Subcutaneous abdominal adipose tissue (tissue), 5 donors: ENCODE data around the gene BMP3.
A peak's percentile ranks its signal among the peaks of the same experiment; 100 is the strongest.

Source experiments
- H3K27ac ChIP-seq: one replicate; pipeline ENCODE4 v1.7.0; 2013; ENCODE audit warnings: low read depth, mild to moderate bottlenecking, inconsistent platforms, low read length, moderate library complexity
- H3K27me3 ChIP-seq, 5 donors: one replicate each; pipeline ENCODE4 v1.7.0; 2013; ENCODE audit warnings: low read length in 5 of 5, inconsistent platforms in 1 of 5; ENCODE audit not compliant: control insufficient read depth in 5 of 5, insufficient read depth in 4 of 5
- H3K36me3 ChIP-seq, 5 donors: one replicate each; pipeline ENCODE4 v1.7.0; 2013; ENCODE audit warnings: low read length in 5 of 5; ENCODE audit not compliant: control insufficient read depth in 5 of 5, insufficient read depth in 5 of 5
- H3K4me1 ChIP-seq, 5 donors: one replicate each; pipeline ENCODE4 v1.7.0; 2013; ENCODE audit warnings: low read length in 5 of 5, mild to moderate bottlenecking in 3 of 5, moderate library complexity in 1 of 5; ENCODE audit not compliant: control insufficient read depth in 5 of 5, insufficient read depth in 5 of 5
- H3K4me3 ChIP-seq, 5 donors: one replicate each; pipeline ENCODE4 v1.7.0; 2013; ENCODE audit warnings: low read length in 5 of 5, low read depth in 1 of 5
- H3K9ac ChIP-seq, 5 donors: one replicate each; pipeline ENCODE4 v1.7.0; 2013; ENCODE audit warnings: low read length in 5 of 5, mild to moderate bottlenecking in 4 of 5, moderate library complexity in 3 of 5
- H3K9me3 ChIP-seq, 5 donors: one replicate each; pipeline ENCODE4 v1.7.0; 2013; ENCODE audit warnings: low read length in 5 of 5; ENCODE audit not compliant: control insufficient read depth in 5 of 5
- donor health status: healthy.
- donor health status: healthy.
- donor health status: healthy.
- donor health status: healthy.
- donor health status: healthy.

BMP3 gene

DNA sequence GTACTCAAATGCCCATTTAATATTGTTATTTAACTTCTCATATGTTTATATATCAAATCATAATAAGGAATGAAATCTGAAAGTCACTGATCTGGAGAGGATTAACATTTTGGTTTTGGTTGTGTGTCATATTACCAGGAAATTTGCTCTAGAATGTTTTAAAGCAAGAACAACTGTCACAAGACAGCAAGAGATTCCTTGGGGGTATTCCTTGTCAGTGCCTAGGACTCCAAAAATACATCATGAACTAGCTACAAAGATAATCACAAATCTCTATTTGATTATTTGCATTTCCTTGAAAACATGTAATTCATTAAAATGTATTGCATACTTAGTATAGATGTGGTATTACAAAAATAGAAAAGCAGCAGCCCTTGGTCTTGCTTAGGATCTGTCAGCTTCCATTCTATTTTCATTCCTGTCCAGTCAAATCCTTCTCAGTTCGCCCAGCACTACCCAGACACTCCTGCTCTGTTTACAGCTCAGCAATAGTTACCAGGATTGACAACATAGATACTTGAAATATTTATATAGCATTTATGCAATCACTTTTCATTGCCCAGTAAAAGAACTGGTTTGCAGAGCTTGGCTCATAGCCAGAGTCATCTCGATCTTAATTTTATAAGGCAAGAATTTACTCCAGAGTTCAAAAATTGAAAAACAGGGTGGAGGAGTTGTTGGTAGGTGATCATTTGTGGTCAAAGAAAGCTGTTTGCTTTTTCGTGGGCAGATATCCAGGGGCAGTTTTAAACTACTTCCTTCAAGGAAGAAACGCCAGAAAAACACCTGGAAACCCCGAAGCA is 9.2 kb upstream of the BMP3 start:
- H3K4me1 ChIP-seq, result peaks cover 0 to 12% (median 0%) of the 10 kb centered on the region in 5 donors
- no peaks in the 10 kb centered on the region for H3K9me3 ChIP-seq
- H3K9ac ChIP-seq, result no peak overlapping the region
- no peak overlapping the region for H3K27ac ChIP-seq
- no peaks in the 10 kb centered on the region for H3K36me3 ChIP-seq
- no peak overlapping the region for H3K4me3 ChIP-seq
- no peaks in the 10 kb centered on the region for H3K27me3 ChIP-seq

DNA sequence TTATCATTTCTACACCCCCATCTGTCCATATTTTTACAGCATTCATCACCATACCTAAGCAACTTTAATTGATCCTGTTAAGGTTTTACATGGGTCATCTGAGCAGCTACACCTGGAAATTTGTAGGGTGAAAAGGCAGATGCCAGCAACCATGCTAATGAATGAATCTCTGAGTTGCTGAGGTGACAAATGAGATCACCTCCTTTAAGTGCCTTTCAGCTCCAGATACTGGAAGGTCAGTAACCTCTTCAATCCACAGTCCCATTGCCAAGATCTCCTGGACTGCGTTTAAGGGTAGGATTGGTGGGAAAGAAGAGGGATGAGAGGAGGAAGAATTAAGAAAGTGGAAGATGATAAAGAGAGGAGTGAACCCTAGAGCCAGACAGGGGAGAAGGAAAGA is 8.5 kb upstream of the BMP3 start:
- no peak overlapping the region for H3K4me3 ChIP-seq
- H3K4me1 ChIP-seq, result peaks cover 0 to 12% (median 0%) of the 10 kb centered on the region in 5 donors
- H3K27ac ChIP-seq, result no peak overlapping the region
- H3K27me3 ChIP-seq, result no peaks in the 10 kb centered on the region
- H3K9me3 ChIP-seq, result no peaks in the 10 kb centered on the region
- H3K36me3 ChIP-seq, result no peaks in the 10 kb centered on the region
- H3K9ac ChIP-seq, result no peak overlapping the region

DNA sequence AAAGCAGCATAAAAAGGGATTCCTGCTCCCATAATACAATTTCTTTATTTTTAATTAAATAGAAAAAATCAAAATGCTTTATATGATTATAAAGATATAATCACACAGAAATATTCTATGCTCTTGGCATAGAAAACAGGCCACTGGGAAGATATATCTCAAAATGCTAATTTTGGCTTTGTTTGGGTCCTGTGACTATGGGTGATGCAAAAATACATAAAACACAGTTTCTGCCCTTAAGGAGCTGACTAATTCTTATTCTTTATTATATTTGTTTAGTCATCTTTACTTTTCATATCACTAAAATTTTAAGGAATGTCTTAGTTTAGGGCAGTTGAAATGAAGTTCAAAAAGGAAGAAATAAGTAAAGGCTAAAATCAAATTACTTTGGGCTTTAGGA is 7.0 kb upstream of the BMP3 start:
- Histone ChIP-seq H3K27me3 (peaks cover 0 to under 1% (median 0%) of the 10 kb centered on the region in 5 donors), H3K9me3 (no peaks in the 10 kb centered on the region), H3K4me3 (no peak overlapping the region), H3K36me3 (no peaks in the 10 kb centered on the region), H3K4me1 (peaks cover 0 to 12% (median 0%) of the 10 kb centered on the region in 5 donors), H3K9ac (no peak overlapping the region), H3K27ac (no peak overlapping the region)

DNA sequence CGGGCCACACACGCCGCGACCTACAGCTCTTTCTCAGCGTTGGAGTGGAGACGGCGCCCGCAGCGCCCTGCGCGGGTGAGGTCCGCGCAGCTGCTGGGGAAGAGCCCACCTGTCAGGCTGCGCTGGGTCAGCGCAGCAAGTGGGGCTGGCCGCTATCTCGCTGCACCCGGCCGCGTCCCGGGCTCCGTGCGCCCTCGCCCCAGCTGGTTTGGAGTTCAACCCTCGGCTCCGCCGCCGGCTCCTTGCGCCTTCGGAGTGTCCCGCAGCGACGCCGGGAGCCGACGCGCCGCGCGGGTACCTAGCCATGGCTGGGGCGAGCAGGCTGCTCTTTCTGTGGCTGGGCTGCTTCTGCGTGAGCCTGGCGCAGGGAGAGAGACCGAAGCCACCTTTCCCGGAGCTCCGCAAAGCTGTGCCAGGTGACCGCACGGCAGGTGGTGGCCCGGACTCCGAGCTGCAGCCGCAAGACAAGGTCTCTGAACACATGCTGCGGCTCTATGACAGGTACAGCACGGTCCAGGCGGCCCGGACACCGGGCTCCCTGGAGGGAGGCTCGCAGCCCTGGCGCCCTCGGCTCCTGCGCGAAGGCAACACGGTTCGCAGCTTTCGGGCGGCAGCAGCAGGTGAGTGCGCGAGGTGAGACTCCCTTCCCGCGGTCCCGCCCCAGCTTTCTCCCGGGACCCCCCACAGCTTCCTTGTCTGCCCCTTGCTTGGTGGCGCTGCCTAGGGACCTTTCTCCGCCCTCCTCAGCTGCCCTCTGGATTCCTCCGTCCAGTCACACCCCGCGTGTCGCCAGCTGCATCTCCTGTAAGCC is 678 bp downstream of the BMP3 start:
- no peaks in the 10 kb centered on the region for H3K36me3 ChIP-seq
- no peaks in the 10 kb centered on the region for H3K9me3 ChIP-seq
- peak overlapping the region in 4 of 5 donors; percentile 38 to 65 (median 58) for H3K4me3 ChIP-seq
- H3K27me3 ChIP-seq, result peaks cover 13 to 39% (median 25%) of the 10 kb centered on the region in 5 donors
- H3K9ac ChIP-seq, result no peak overlapping the region
- no peak overlapping the region for H3K27ac ChIP-seq
- peaks cover 0 to 20% (median 18%) of the 10 kb centered on the region in 5 donors for H3K4me1 ChIP-seq

DNA sequence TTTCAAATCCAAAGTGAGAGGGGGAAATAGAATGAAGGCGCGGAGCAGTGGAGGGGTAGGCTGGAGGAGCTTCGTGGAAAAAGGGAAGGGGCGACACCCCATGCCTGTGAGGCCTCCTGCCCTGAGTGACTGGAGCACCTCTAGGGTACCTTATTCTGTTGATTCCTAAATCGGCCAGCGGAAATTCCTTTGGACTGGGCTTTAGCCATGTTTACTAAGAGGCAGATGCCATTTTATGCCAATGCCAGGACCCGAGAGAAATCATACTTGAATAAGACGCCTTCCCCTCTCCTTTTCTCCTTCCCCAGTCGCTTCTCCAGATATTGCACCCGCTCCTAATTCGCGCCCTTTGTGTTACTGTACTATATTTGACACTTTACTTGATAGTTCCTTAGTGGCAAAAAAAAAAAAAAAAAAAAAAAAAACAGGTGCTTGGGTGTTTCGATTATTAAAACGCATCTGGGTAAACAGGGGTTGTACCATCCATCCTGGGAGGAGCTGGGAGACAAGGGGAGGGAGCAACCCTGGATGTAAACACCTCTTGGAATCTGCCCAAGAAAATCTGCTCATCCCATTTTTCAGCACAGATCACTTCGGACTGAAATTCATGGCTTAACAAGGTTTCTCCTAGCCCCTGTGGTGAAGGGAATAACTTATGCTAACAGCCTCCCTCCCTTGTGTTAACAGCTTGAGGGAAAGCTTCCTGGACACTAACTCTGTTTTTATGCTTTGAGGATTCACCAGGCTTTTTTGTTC is 1.5 kb downstream of the BMP3 start:
- Histone ChIP-seq H3K27me3 (peaks cover 13 to 39% (median 25%) of the 10 kb centered on the region in 5 donors), H3K27ac (no peak overlapping the region), H3K9me3 (no peaks in the 10 kb centered on the region), H3K4me3 (peak overlapping the region in 1 of 5 donors; percentile 65), H3K9ac (no peak overlapping the region), H3K4me1 (peaks cover 0 to 20% (median 18%) of the 10 kb centered on the region in 5 donors), H3K36me3 (no peaks in the 10 kb centered on the region)

DNA sequence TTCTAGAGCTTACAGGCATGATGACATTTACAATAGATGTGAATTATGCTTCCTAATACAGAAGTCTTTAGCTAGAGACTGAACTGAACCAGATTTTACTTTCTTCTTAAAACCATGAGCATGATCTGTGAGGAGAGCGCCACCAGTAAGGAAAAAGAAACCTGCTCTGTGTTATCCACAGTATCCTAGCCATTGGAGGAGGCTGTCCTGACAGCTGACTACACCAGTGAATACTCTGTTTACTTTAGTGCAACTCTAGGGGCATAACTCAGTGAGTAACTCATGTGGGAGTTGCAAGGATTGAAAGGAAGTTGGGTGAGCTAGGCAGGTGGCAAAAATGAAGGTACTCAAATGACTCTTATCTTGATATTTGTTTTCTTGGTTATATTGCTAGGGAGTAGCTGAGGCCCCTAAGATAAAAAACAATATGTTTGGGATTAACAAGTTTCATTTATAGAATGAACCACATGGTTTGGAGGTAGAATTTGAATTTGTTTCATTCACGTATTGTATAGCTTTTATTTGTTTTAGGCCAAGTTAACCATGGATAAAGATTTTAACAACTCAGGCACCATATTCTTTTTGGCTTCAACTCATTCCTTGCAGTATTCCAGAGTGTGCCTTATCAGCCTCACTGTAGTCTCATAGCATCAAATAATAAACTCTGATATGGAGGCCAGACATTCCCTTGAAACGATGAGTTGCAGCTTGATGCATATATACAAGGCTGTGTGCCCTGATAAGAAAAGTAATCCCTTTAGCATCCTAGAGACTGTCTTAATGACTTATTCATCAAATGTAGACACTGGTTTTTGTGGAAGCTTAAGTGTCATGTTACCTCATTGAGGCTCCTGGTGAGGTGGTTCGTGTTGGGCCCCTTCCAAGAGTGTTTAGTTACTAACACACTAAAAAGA is 2.5 kb downstream of the BMP3 start:
- peaks cover 0 to 20% (median 18%) of the 10 kb centered on the region in 5 donors for H3K4me1 ChIP-seq
- peaks cover 13 to 39% (median 25%) of the 10 kb centered on the region in 5 donors for H3K27me3 ChIP-seq
- H3K4me3 ChIP-seq, result peak overlapping the region in 1 of 5 donors; percentile 65
- H3K9ac ChIP-seq, result no peak overlapping the region
- H3K9me3 ChIP-seq, result no peaks in the 10 kb centered on the region
- H3K36me3 ChIP-seq, result no peaks in the 10 kb centered on the region
- H3K27ac ChIP-seq, result no peak overlapping the region

DNA sequence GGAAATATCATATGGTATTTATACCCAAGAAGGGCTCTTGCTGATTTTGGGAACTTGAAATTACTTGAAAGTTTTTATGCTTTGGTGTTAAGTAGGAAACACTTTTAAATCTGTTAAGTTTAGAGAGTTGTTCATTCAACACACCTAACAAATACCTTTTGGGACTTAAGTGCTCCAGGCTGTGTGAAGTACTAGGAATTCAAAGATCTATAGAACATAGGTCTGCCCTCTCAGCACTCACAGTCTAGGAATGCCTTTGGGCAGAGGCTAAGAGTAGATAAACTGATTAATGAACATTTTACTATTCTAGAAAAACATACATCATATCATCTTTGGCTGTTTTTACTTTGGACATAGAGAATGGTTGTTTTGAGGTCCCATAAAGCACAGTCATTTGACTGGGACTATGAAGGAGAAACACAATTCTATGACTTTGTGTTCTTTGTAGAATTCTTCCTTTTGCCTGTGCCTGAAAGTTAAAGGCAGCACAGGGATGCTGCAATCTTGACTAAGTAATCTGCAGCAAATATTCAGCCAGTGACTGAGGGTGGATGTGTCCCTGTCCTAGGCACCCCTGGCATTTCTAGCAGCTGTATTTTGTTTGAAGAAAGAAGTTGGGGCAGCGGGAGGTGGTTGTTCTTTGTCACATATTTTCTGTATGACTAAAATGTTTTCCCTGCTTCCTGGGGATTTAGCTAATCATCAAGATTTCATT is 8.3 kb downstream of the BMP3 start:
- H3K27ac ChIP-seq, result no peak overlapping the region
- no peak overlapping the region for H3K4me3 ChIP-seq
- H3K36me3 ChIP-seq, result no peaks in the 10 kb centered on the region
- H3K9me3 ChIP-seq, result no peaks in the 10 kb centered on the region
- peaks cover 0 to 3% (median 0%) of the 10 kb centered on the region in 5 donors for H3K27me3 ChIP-seq
- H3K4me1 ChIP-seq, result peaks cover 0 to 12% (median 0%) of the 10 kb centered on the region in 5 donors
- no peak overlapping the region for H3K9ac ChIP-seq

DNA sequence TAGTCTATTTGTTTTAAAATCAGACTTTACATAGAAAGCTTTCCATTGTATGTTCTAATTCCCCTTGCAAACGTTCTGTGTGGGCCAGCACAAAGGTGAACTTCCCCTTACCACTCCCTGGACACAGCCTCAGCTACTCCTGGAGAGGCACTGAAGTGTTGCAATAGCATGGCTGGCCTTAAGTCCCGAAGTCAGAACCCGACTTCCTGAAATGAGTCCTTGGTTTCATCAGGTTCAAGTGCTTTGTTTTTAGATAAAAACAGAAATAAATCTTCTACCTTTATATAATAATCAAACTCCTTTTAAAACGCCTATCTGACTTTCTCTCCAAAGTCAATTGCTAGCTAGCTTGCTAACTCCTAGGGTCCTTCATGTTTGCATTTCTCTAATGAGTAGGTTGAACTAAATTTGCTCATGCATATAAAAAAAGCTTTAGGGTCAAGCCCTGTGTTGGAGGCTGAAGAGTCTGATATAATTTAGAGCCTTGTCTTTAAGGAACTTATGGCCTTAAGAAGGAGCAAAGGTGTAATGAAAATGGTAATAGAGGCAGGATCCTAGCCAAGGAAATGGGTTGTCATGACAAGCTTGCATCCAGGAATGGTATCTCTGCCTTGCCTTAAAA is 9.0 kb downstream of the BMP3 start:
- Histone ChIP-seq H3K27ac (no peak overlapping the region), H3K4me3 (no peak overlapping the region), H3K36me3 (no peaks in the 10 kb centered on the region), H3K4me1 (peaks cover 0 to 12% (median 0%) of the 10 kb centered on the region in 5 donors), H3K9ac (peak overlapping the region in 1 of 5 donors; percentile 20), H3K9me3 (no peaks in the 10 kb centered on the region), H3K27me3 (peaks cover 0 to 3% (median 0%) of the 10 kb centered on the region in 5 donors)
